Subcutaneous adipose tissue (tissue), 4 donors: Measurements from ENCODE around the gene ZNF610. TPM values are rescaled to one million over a fixed set of nuclear protein-coding genes. Genes with fewer than 3 reads are reported as not detected.

Experiments
- total RNA-seq, 4 donors: library from RNA; depleted of rRNA; stranded (reverse); fragments of >200 nt; gene quantifications; one replicate each; pipeline ENCODE4 v1.1.0, GENCODE V29; 2016
- TF ChIP-seq, protein P1 (sequence below): fragments of 450-650 bp; IDR thresholded peaks from one replicate; pipeline ENCODE4 v1.5.1; 2016; ENCODE audit warnings: low read depth, mild to moderate bottlenecking, control low read depth, antibody characterized with exemption, moderate library complexity

The ZNF610 gene
- total RNA-seq, 4 donors from 2014 or later: 0.94 to 2.7 (median 1.4) TPM

DNA sequence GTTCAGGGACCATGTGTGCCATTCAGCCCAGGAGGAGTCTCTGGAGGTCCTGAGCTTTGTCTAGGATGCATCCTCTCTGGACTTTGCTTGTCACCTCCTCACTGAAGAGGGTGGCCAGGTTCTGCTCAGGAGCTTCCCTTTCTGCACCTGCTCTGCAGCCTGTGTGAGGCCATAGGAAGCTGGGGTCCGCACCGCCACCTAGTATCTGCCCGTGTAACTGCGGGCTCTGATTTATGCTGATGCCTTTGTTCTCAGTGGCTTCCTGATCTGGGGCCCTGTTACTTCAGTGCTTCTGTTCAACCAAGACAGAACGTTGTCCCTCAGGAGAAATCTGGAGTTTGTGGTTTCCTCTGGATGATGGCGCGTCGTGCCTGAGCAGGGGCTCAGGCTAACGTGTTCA is 15.5 kb downstream of the ZNF610 start:
- TF ChIP-seq, protein P1, sequence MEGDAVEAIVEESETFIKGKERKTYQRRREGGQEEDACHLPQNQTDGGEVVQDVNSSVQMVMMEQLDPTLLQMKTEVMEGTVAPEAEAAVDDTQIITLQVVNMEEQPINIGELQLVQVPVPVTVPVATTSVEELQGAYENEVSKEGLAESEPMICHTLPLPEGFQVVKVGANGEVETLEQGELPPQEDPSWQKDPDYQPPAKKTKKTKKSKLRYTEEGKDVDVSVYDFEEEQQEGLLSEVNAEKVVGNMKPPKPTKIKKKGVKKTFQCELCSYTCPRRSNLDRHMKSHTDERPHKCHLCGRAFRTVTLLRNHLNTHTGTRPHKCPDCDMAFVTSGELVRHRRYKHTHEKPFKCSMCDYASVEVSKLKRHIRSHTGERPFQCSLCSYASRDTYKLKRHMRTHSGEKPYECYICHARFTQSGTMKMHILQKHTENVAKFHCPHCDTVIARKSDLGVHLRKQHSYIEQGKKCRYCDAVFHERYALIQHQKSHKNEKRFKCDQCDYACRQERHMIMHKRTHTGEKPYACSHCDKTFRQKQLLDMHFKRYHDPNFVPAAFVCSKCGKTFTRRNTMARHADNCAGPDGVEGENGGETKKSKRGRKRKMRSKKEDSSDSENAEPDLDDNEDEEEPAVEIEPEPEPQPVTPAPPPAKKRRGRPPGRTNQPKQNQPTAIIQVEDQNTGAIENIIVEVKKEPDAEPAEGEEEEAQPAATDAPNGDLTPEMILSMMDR: no peak

GRCh38 chr19:52366414-52366824 is 30.4 kb downstream of the ZNF610 start:
- TF ChIP-seq, protein P1: no peak

DNA sequence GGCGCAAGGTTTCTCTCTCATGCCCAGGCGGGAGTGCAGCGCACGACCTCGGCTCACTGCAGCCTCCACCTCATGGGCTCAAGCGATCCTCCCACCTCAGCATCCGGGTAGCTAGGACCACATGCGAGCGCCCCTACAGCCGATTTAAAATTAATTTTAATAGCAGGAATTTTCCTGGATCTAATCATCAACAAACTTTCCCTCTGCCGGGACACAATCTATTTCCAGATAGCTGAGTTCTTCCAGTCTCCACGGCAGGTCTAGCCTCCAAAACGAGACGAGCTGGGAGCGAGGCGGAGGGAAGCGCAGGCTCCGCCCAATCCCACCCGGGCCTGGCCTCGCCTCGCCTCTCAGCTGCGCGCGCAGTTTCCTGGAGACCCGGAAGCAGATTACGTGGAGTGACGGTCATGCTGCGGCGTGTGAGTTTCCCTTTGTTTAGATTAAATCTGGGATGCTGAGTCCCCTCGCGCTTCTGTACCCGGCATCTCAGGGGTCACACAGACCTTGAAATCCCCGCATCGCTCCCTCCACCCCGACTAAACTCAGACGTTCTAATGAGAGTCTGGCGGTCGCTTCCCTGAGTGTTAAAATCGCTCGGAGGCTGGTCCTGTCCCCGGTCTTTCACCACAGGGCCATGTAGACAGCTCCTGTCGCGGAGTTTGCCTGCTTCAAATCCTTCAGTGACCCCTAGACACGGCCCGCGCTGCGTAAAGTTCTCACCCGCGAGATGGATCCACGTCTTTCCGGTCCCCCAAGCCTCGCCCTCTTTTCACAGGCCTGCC is 33.7 kb downstream of the ZNF610 start, which contains the start of gene ZNF880:
Gene ZNF880 (plus strand): TSS at position 365 of the 782 bp plus-strand sequence. CDS start 43 bp downstream, at position 408.
- TF ChIP-seq, protein P1: no peak

GRCh38 chr19:52370341-52370710 is 34.3 kb downstream of the ZNF610 start:
- TF ChIP-seq, protein P1: no peak

- TF ChIP-seq, protein P1: no peak
These were observed 55.1 kb downstream of the ZNF610 start for GRCh38 chr19:52391135-52391534.

- TF ChIP-seq, protein P1: no peak
These were observed 61.5 kb downstream of the ZNF610 start, which contains the start of gene ZNF528 for GRCh38 chr19:52397310-52398080. ZNF528 (plus strand) TSS chr19:52397849; CDS start chr19:52402014, 4,165 bp downstream.

- TF ChIP-seq, protein P1: no peak
These were observed 62.0 kb downstream of the ZNF610 start for GRCh38 chr19:52398081-52398441.
